Trophoblast cell (in vitro differentiated cells and primary cell): Measurements from ENCODE around the gene KRT20. TPM values are rescaled to one million over a fixed set of nuclear protein-coding genes. Genes with fewer than 3 reads are reported as not detected.

Experiments
- DNase-seq, 2 donors: peaks; one replicate each; pipeline ENCODE4 v3.0.0-alpha.2; 2016
- H2AFZ ChIP-seq: 2 replicates; pipeline ENCODE4 v1.6.1; 2013; ENCODE audit warnings: low read length, moderate library complexity, mild to moderate bottlenecking; ENCODE audit not compliant: insufficient read depth, poor library complexity
- H2AK5ac ChIP-seq: 2 replicates; pipeline ENCODE4 v1.6.1; 2013; ENCODE audit warnings: mild to moderate bottlenecking, low read length
- H2BK120ac ChIP-seq: 2 replicates; pipeline ENCODE4 v1.6.1; 2013; ENCODE audit warnings: low read length, mild to moderate bottlenecking, moderate library complexity; ENCODE audit not compliant: insufficient read depth, poor library complexity
- H2BK12ac ChIP-seq: 2 replicates; pipeline ENCODE4 v1.6.1; 2013; ENCODE audit warnings: mild to moderate bottlenecking, low read length, moderate library complexity
- H2BK5ac ChIP-seq: 2 replicates; pipeline ENCODE4 v1.6.1; 2013; ENCODE audit warnings: low read length, low read depth, moderate library complexity, mild to moderate bottlenecking; ENCODE audit not compliant: poor library complexity
- H3K14ac ChIP-seq: 2 replicates; pipeline ENCODE4 v1.6.1; 2013; ENCODE audit warnings: mild to moderate bottlenecking, low read length
- H3K18ac ChIP-seq: 2 replicates; pipeline ENCODE4 v1.6.1; 2013; ENCODE audit warnings: mild to moderate bottlenecking, low read length
- H3K23ac ChIP-seq: 2 replicates; pipeline ENCODE4 v1.6.1; 2013; ENCODE audit warnings: low read length
- H3K27ac ChIP-seq: 2 replicates; pipeline ENCODE4 v1.5.1; 2013; ENCODE audit warnings: low read depth, mild to moderate bottlenecking, inconsistent platforms, low read length, moderate library complexity
- H3K27me3 ChIP-seq: 2 replicates; pipeline ENCODE4 v1.6.1; 2013; ENCODE audit warnings: inconsistent platforms, mild to moderate bottlenecking, low read length, moderate library complexity; ENCODE audit not compliant: insufficient read depth
- H3K36me3 ChIP-seq, 2 experiments: 1 replicate in 1 of 2; 2 replicates in 1 of 2; pipeline ENCODE4 v1.6.1; 2013; ENCODE audit warnings: low read length in 2 of 2, mild to moderate bottlenecking in 2 of 2, moderate library complexity in 1 of 2; ENCODE audit not compliant: insufficient read depth in 2 of 2, control insufficient read depth in 1 of 2
- H3K4ac ChIP-seq: 2 replicates; pipeline ENCODE4 v1.6.1; 2013; ENCODE audit warnings: low read depth, mild to moderate bottlenecking, low read length, moderate library complexity
- H3K4me1 ChIP-seq, 2 experiments: 1 replicate in 1 of 2; 2 replicates in 1 of 2; pipeline ENCODE4 v1.6.1; 2013; ENCODE audit warnings: low read length in 2 of 2, mild to moderate bottlenecking in 2 of 2, moderate library complexity in 1 of 2; ENCODE audit not compliant: insufficient read depth in 2 of 2, control insufficient read depth in 1 of 2
- H3K4me2 ChIP-seq: 2 replicates; pipeline ENCODE4 v1.6.1; 2013; ENCODE audit warnings: inconsistent platforms, mild to moderate bottlenecking, low read length, moderate library complexity
- H3K4me3 ChIP-seq: 2 replicates; pipeline ENCODE4 v1.5.1; 2013; ENCODE audit warnings: mild to moderate bottlenecking, low read depth, low read length, inconsistent platforms
- H3K79me1 ChIP-seq: one replicate; pipeline ENCODE4 v1.6.1; 2013; ENCODE audit warnings: low read length
- H3K79me2 ChIP-seq: 2 replicates; pipeline ENCODE4 v1.6.1; 2013; ENCODE audit warnings: low read length, mild to moderate bottlenecking; ENCODE audit not compliant: control insufficient read depth, insufficient read depth, poor library complexity
- H3K9ac ChIP-seq: 2 replicates; pipeline ENCODE4 v1.6.1; 2013; ENCODE audit warnings: mild to moderate bottlenecking, low read length
- H3K9me3 ChIP-seq: 2 replicates; pipeline ENCODE4 v1.6.1; 2013; ENCODE audit warnings: low read depth, mild to moderate bottlenecking, control low read depth, inconsistent platforms, low read length; ENCODE audit not compliant: insufficient read depth
- H4K12ac ChIP-seq: 2 replicates; pipeline ENCODE4 v1.6.1; 2013; ENCODE audit warnings: low read depth, mild to moderate bottlenecking, low read length, moderate library complexity
- H4K8ac ChIP-seq: 2 replicates; pipeline ENCODE4 v1.6.1; 2013; ENCODE audit warnings: low read depth, mild to moderate bottlenecking, low read length, moderate library complexity
- H4K91ac ChIP-seq: one replicate; pipeline ENCODE4 v1.6.1; 2013; ENCODE audit warnings: low read depth, mild to moderate bottlenecking, low read length, moderate library complexity
- WGBS: extraction: QIAGEN DNeasy Blood & Tissue Kit; methylation state at CpG from one replicate; pipeline ENCODE4 v1.1.7; 2013; ENCODE audit warnings: missing lambda C conversion rate; ENCODE audit not compliant: insufficient read length, insufficient coverage; ENCODE audit errors: extremely low coverage; 5-methylcytosine and 5-hydroxymethylcytosine counted together
- polyA plus RNA-seq: library from polyadenylated mRNA; stranded (reverse); fragments of 200-250 nt; gene quantifications from 2 replicates; pipeline ENCODE4 v1.2.3, GENCODE V29; 2013

Gene KRT20
- not detected in 2 replicates for polyA plus RNA-seq

- Histone ChIP-seq H3K18ac (no peak within 1 kb of the TSS), H4K91ac (no peak within 1 kb of the TSS), H3K36me3 (no peaks in the 10 kb centered on the region), H3K4me2 (no peak within 1 kb of the TSS), H3K4me1 (no peaks in the 10 kb centered on the region), H3K14ac (no peak within 1 kb of the TSS), H2AK5ac (no peak within 1 kb of the TSS), H2AFZ (no peak within 1 kb of the TSS), H2BK5ac (no peak within 1 kb of the TSS), H3K9ac (no peak within 1 kb of the TSS), H3K4ac (no peak within 1 kb of the TSS), H3K9me3 (no peaks in the 10 kb centered on the region), H4K12ac (no peak within 1 kb of the TSS), H2BK12ac (no peak within 1 kb of the TSS), H3K4me3 (no peak within 1 kb of the TSS), H3K79me2 (no peaks in the 10 kb centered on the region), H2BK120ac (no peak within 1 kb of the TSS), H3K23ac (no peak within 1 kb of the TSS), H4K8ac (no peak within 1 kb of the TSS), H3K27me3 (no peaks in the 10 kb centered on the region), H3K79me1 (no peaks in the 10 kb centered on the region), H3K27ac (no peak within 1 kb of the TSS)
- no peak for DNase-seq
- WGBS, result no CpG with 5 or more reads among the region's 23 CpGs
These were observed at the start of gene KRT20 for GRCh38 chr17:40884708-40885512. Gene KRT20 (minus strand): TSS chr17:40885242. CDS start chr17:40885185, 57 bp downstream.

GRCh38 chr17:40932608-40933007 lies 47.6 kb upstream of the KRT20 start:
- Histone ChIP-seq H3K4me2 (no peak overlapping the region), H3K9ac (no peak overlapping the region), H3K27ac (no peak overlapping the region), H3K4me3 (no peak overlapping the region), H3K18ac (no peak overlapping the region), H3K23ac (no peak overlapping the region), H2AFZ (no peak overlapping the region), H3K79me1 (peaks cover 13% of the 10 kb centered on the region), H2BK120ac (no peak overlapping the region), H3K79me2 (no peaks in the 10 kb centered on the region), H2AK5ac (no peak overlapping the region), H3K14ac (no peak overlapping the region), H3K27me3 (no peaks in the 10 kb centered on the region), H2BK12ac (no peak overlapping the region), H4K8ac (no peak overlapping the region), H3K9me3 (no peaks in the 10 kb centered on the region), H3K36me3 (no peaks in the 10 kb centered on the region), H3K4ac (no peak overlapping the region), H4K12ac (no peak overlapping the region), H4K91ac (no peak overlapping the region), H2BK5ac (no peak overlapping the region), H3K4me1 (peaks cover 13 to 15% of the 10 kb centered on the region in 2 experiments)
- DNase-seq, result no peak
- no CpG with 5 or more reads among the region's 2 CpGs for WGBS

- peak in 1 of 2 donors; percentile 34 for DNase-seq
- WGBS, result no CpG with 5 or more reads among the region's 3 CpGs
- no peak overlapping the region for H3K14ac ChIP-seq
These were observed 46.3 kb upstream of the KRT20 start for GRCh38 chr17:40931311-40931710.

GRCh38 chr17:40926341-40926740 lies 41.3 kb upstream of the KRT20 start:
- Histone ChIP-seq H3K9ac (no peak overlapping the region), H3K4ac (no peak overlapping the region), H3K79me2 (no peaks in the 10 kb centered on the region), H3K9me3 (no peaks in the 10 kb centered on the region), H2AK5ac (no peak overlapping the region), H3K14ac (no peak overlapping the region), H2BK120ac (no peak overlapping the region), H4K8ac (no peak overlapping the region), H4K91ac (no peak overlapping the region), H3K4me2 (no peak overlapping the region), H4K12ac (no peak overlapping the region), H3K27me3 (no peaks in the 10 kb centered on the region), H2BK12ac (peak overlapping the region; percentile 74), H2AFZ (no peak overlapping the region), H3K4me3 (no peak overlapping the region), H3K4me1 (peaks cover 4 to 6% of the 10 kb centered on the region in 2 experiments), H3K27ac (no peak overlapping the region), H3K23ac (no peak overlapping the region), H3K18ac (no peak overlapping the region), H3K79me1 (peaks cover 6% of the 10 kb centered on the region), H2BK5ac (no peak overlapping the region), H3K36me3 (peaks cover 2% of the 10 kb centered on the region in 2 experiments)
- DNase-seq, result no peak
- WGBS, result no CpG with 5 or more reads among the region's 8 CpGs

More at GRCh38 chr17:40931311-40931710, 46.3 kb upstream of the KRT20 start:
- Histone ChIP-seq H3K79me1 (peaks cover 4% of the 10 kb centered on the region), H3K36me3 (no peaks in the 10 kb centered on the region), H3K4me3 (no peak overlapping the region), H3K79me2 (no peaks in the 10 kb centered on the region), H3K27me3 (no peaks in the 10 kb centered on the region), H3K4ac (no peak overlapping the region), H3K4me1 (peaks cover 5 to 6% of the 10 kb centered on the region in 2 experiments), H4K91ac (no peak overlapping the region), H2AK5ac (no peak overlapping the region), H2BK5ac (no peak overlapping the region), H3K18ac (no peak overlapping the region), H3K9me3 (no peaks in the 10 kb centered on the region), H2BK12ac (no peak overlapping the region), H3K4me2 (no peak overlapping the region), H3K23ac (no peak overlapping the region), H3K27ac (no peak overlapping the region), H2BK120ac (no peak overlapping the region), H4K12ac (no peak overlapping the region), H2AFZ (no peak overlapping the region), H4K8ac (no peak overlapping the region), H3K9ac (no peak overlapping the region)
